K562 treated with DMSO at 1 percent for 4 hours (cell line): ENCODE results near the gene VDAC1. TPM values are rescaled to one million over a fixed set of nuclear protein-coding genes. Genes with fewer than 3 reads are reported as not detected.

Experiments
- total RNA-seq: library from RNA; unstranded; fragments of 300-600 nt; gene quantifications from 2 replicates; pipeline ENCODE4 v1.2.3, GENCODE V29; 2022; ENCODE audit not compliant: insufficient read depth

The VDAC1 gene, protein sequence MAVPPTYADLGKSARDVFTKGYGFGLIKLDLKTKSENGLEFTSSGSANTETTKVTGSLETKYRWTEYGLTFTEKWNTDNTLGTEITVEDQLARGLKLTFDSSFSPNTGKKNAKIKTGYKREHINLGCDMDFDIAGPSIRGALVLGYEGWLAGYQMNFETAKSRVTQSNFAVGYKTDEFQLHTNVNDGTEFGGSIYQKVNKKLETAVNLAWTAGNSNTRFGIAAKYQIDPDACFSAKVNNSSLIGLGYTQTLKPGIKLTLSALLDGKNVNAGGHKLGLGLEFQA
- 113 and 116 TPM in 2 replicates for total RNA-seq

DNA sequence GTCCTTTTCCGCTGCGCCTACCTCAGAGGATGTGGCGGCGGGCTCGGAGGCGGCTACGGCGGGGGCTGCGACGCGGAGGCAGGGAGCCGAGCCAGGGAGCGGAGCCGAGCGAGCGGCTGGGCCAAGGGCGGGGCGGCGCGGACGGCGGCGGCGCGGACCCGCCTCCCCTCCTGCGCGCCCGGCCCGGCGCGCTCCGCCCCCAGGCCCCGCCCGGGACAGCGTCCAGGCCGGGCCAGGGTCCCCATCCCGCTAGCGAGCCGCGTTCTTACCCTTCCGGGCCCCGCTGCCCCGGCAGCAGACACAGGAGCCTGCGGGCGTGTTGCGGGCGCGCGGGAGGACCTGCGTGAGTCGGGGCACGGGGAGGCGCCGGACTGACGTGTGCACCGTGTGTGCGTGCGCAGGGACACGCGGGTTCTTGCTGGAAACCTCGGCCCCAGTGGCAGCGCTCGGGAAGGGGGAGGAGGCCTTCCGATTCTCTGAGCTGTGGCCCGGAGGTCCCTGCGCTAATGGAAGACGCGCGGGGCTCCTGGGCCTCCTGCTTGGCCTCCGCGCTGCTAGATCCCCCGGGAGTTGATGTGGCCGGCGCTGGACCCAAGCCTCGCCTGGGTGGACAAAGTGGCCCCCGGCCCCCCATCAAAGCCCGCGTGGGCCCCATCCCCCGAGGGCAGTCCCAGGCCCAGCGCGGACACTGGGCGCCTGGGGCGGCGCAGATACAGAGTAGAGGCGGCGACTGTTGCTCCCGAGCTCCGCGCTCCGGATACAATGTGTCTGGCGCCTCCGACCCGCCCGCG lies at the start of gene VDAC1:
Gene VDAC1 (minus strand): TSS at position 350 of the 791 bp plus-strand sequence. CDS start 11,963 bp downstream, outside the sequence.

DNA sequence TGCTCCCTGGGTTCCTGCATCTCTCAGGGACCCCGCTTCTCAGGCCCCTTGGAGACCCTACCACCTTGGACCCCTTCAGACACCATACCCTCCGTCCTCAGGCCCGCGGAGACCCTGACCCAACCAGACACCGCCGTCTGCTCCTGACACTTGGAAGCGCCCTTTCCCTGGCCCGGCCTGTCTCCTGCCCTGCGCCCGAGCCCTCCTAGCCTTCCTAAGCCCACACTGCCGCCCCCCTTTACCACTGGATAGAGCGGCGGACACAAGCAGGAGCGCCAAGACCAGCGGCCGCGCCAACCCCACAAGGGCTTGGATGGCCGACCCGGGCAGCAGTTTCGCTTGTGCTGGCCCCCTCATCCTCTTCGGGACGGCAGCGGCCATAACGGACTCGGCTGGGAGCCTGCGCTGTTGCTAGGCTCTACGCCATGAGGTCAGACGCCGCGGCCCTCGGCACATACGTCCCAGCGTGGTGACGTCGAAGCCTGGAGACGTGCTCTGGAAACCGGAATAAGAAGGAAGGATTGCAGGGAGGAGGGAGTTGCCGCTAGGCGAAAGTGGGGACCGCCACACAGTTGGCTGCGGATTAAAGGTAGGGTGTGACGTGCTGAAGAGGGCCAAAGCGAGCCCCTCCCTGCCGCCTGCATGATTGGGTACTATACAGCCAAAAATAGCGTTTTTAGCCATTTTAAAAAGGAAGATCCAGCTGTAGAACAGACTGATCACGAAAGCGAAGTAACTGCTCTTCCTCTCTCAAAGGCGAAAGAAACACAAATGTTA lies 36.4 kb downstream of the VDAC1 start, which contains the start of gene C5orf15:
Gene C5orf15 (minus strand): TSS at position 422 of the 777 bp plus-strand sequence. CDS start 41 bp downstream, at position 381.

Other genes with a start within 250 kb of the VDAC1 start
- 17.1 and 22.9 TPM in 2 replicates for gene C5orf15, start 36.4 kb downstream of the VDAC1 start, total RNA-seq
- 2.4 and 2.5 TPM in 2 replicates for gene TCF7, start 109.7 kb upstream of the VDAC1 start, total RNA-seq
- gene SKP1, start 172.0 kb upstream of the VDAC1 start, total RNA-seq = 456 and 498 TPM in 2 replicates
- gene PPP2CA, start 221.1 kb upstream of the VDAC1 start, total RNA-seq = 109 and 127 TPM in 2 replicates